Measurements from ENCODE around the gene ZNF846.

Gene ZNF846

GRCh38 chr19:9735986-9736385 lies 32.6 kb downstream of the ZNF846 start:
- TF ChIP-seq, protein P1, sequence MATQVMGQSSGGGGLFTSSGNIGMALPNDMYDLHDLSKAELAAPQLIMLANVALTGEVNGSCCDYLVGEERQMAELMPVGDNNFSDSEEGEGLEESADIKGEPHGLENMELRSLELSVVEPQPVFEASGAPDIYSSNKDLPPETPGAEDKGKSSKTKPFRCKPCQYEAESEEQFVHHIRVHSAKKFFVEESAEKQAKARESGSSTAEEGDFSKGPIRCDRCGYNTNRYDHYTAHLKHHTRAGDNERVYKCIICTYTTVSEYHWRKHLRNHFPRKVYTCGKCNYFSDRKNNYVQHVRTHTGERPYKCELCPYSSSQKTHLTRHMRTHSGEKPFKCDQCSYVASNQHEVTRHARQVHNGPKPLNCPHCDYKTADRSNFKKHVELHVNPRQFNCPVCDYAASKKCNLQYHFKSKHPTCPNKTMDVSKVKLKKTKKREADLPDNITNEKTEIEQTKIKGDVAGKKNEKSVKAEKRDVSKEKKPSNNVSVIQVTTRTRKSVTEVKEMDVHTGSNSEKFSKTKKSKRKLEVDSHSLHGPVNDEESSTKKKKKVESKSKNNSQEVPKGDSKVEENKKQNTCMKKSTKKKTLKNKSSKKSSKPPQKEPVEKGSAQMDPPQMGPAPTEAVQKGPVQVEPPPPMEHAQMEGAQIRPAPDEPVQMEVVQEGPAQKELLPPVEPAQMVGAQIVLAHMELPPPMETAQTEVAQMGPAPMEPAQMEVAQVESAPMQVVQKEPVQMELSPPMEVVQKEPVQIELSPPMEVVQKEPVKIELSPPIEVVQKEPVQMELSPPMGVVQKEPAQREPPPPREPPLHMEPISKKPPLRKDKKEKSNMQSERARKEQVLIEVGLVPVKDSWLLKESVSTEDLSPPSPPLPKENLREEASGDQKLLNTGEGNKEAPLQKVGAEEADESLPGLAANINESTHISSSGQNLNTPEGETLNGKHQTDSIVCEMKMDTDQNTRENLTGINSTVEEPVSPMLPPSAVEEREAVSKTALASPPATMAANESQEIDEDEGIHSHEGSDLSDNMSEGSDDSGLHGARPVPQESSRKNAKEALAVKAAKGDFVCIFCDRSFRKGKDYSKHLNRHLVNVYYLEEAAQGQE (IDR thresholded peaks at IDR 0.05; ENCODE audit: insufficient read depth in 1 of 2, low read depth in 2 of 2, low read length in 2 of 2): no peak
- TF ChIP-seq TAF1 (IDR thresholded peaks at IDR 0.05; ENCODE audit: borderline replicate concordance, insufficient read depth, low read length): no peak

GRCh38 chr19:9729162-9729561 lies 39.4 kb downstream of the ZNF846 start:
- TF ChIP-seq FOXP2 (optimal IDR thresholded peaks at IDR 0.05; ENCODE audit: borderline replicate concordance, extremely low read depth, extremely low read length, insufficient read depth) (no peak), POLR2AphosphoS5 (IDR thresholded peaks at IDR 0.05; ENCODE audit: low read depth, low read length) (no peak), TAF1 (IDR thresholded peaks at IDR 0.05; ENCODE audit: borderline replicate concordance, insufficient read depth, low read length) (no peak)

DNA sequence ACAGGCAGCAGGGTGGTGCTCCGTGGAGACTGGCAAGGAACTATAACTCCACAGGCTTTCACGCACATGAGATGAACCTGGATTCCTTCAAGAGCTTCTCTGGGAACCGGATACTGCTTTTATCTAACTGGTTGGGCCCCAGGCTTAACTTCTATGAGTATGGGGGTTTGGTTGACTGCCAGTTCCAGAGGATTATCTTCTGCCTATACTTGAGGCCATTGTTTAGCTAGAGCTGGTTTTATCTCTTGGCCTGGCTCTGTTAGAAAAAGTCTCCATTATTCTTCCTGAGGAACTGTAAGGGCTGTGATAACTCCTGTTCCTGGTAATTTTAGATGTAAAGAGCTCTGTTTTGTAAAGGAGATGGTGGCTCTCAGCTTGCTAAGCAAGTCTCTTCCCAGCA lies 40.9 kb downstream of the ZNF846 start:
- no peak for TF ChIP-seq SIN3A (IDR thresholded peaks at IDR 0.05; ENCODE audit: borderline replicate concordance, insufficient read depth, low read length)
- TF ChIP-seq FOXP2 (optimal IDR thresholded peaks at IDR 0.05; ENCODE audit: borderline replicate concordance, extremely low read depth, extremely low read length, insufficient read depth): no peak
- TF ChIP-seq TAF1 (IDR thresholded peaks at IDR 0.05; ENCODE audit: borderline replicate concordance, insufficient read depth, low read length): no peak
- no peak for TF ChIP-seq POLR2AphosphoS5 (IDR thresholded peaks at IDR 0.05; ENCODE audit: low read depth, low read length)
- TF ChIP-seq, protein P1 (IDR thresholded peaks at IDR 0.05; ENCODE audit: insufficient read depth in 1 of 2, low read depth in 2 of 2, low read length in 2 of 2): no peak

DNA sequence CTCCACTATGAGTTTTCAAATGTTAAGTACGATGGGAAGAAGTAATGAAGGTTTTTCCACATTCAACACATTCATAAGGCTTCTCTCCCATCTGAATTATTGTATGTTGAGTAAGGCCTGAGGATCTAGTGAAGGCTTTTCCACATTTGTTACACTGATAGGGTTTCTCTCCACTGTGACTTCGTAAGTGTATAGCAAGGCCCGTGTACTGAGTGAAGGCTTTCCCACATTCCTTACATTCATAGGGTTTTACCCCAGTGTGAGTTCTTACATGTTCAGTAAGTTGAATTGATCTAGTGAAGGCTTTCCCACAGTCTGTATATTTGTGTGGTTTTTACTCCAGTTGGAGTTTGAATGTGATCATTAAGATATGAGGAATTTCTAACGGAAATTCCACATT lies 44.4 kb downstream of the ZNF846 start:
- TF ChIP-seq TAF1 (IDR thresholded peaks at IDR 0.05; ENCODE audit: borderline replicate concordance, insufficient read depth, low read length) (no peak), POLR2AphosphoS5 (IDR thresholded peaks at IDR 0.05; ENCODE audit: low read depth, low read length) (no peak)
- TF ChIP-seq, protein P1 (IDR thresholded peaks at IDR 0.05; ENCODE audit: insufficient read depth in 1 of 2, low read depth in 2 of 2, low read length in 2 of 2): no peak

DNA sequence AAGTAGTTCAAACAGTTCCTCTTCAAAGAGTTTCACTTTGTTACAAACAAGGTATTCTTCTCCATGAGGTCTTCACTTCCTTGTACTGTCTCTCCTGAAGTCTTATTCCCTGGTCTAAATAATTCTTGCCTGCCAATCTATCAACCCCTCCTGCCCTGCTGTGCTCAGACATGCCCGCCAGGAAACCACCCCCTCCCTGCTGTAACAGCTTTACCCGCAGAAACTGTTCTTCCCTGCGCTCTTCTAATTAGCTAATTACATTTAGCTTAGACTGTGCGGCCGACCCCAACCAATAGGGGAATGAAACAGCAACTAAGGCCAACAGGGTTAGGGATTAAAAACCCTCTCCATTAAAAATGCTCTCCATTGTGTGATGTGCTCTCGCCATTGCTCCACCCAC lies 46.7 kb downstream of the ZNF846 start:
- TF ChIP-seq TAF1 (IDR thresholded peaks at IDR 0.05; ENCODE audit: borderline replicate concordance, insufficient read depth, low read length) (no peak), SIN3A (IDR thresholded peaks at IDR 0.05; ENCODE audit: borderline replicate concordance, insufficient read depth, low read length) (no peak)
- TF ChIP-seq, protein P1 (IDR thresholded peaks at IDR 0.05; ENCODE audit: insufficient read depth in 1 of 2, low read depth in 2 of 2, low read length in 2 of 2): no peak

- no peak for TF ChIP-seq FOXP2 (optimal IDR thresholded peaks at IDR 0.05; ENCODE audit: borderline replicate concordance, extremely low read depth, extremely low read length, insufficient read depth)
- TF ChIP-seq SIN3A (IDR thresholded peaks at IDR 0.05; ENCODE audit: borderline replicate concordance, insufficient read depth, low read length): no peak
- TF ChIP-seq, protein P1 (IDR thresholded peaks at IDR 0.05; ENCODE audit: insufficient read depth in 1 of 2, low read depth in 2 of 2, low read length in 2 of 2): no peak
- no peak for TF ChIP-seq POLR2AphosphoS5 (IDR thresholded peaks at IDR 0.05; ENCODE audit: low read depth, low read length)
- no peak for TF ChIP-seq TAF1 (IDR thresholded peaks at IDR 0.05; ENCODE audit: borderline replicate concordance, insufficient read depth, low read length)
Observed at GRCh38 chr19:9720541-9720940, 48.0 kb downstream of the ZNF846 start.

All from PFSK-1 (cell line).